SH-SY5Y (cell line): ENCODE measurements around the gene JAG1.

Source experiments
- GATA2 ChIP-seq: IDR thresholded peaks from 2 replicates; pipeline ENCODE4 v1.6.1; 2011; ENCODE audit warnings: mild to moderate bottlenecking, low read depth, low read length
- GATA3 ChIP-seq: IDR thresholded peaks from 2 replicates; pipeline ENCODE4 v1.6.1; 2011; ENCODE audit warnings: low read depth, mild to moderate bottlenecking, low read length, moderate library complexity

DNA sequence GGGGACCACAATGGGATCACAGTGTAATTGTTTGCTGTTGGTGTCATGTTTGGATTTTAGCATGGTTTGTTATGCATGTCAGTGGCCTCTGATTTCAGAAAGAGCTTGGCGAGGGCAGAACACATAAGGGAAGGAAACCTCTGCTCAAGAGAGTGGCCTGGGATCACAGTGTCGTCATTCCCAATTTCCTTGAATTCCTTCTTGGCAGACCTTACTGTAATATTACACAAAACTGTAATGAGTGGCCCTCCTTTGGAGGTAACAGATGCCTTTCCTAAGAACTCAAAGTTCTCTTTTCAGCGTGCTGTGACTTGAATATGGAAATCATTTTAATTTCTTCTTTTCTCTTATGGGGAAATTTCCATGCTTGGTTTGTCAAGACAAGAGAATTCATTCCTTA lies 46.9 kb downstream of the JAG1 start:
- no peak for TF ChIP-seq GATA2
- TF ChIP-seq GATA3: no peak
